Psoas muscle (tissue), 8 donors: Measurements from ENCODE around the gene SH3GL1. TPM values are rescaled to one million over a fixed set of nuclear protein-coding genes. Genes with fewer than 3 reads are reported as not detected.

ENCODE experiments used
- ATAC-seq, 4 donors: fragments of 200-7000 bp; cut with Tn5 transposase; one replicate each; pipeline ENCODE4 v1.9.1; 2020; ENCODE audit warnings: moderate library complexity in 3 of 4, mild to moderate bottlenecking in 2 of 4
- DNase-seq, 2 donors: peaks; one replicate each; pipeline ENCODE4 v3.0.0-alpha.2; 2020
- H3K27ac ChIP-seq: fragments of 200-600 bp; one replicate; pipeline ENCODE4 v1.8.0; 2022
- H3K27me3 ChIP-seq, 3 donors: fragments of 200-600 bp in 1 of 3; one replicate each; pipeline versions ENCODE4 v1.6.1 to v1.8.0; 2013 to 2022; ENCODE audit warnings: low read length in 2 of 3, mild to moderate bottlenecking in 2 of 3, moderate library complexity in 1 of 3; ENCODE audit not compliant: insufficient read depth in 3 of 3
- H3K36me3 ChIP-seq, 2 donors: fragments of 200-600 bp in 1 of 2; one replicate each; pipeline versions ENCODE4 v1.6.1 to v1.8.0; 2013 to 2022; ENCODE audit warnings: low read depth in 1 of 2, mild to moderate bottlenecking in 1 of 2, moderate library complexity in 1 of 2; ENCODE audit not compliant: insufficient read depth in 1 of 2
- H3K4me1 ChIP-seq: fragments of 200-600 bp; one replicate; pipeline ENCODE4 v1.8.0; 2022
- H3K4me3 ChIP-seq: fragments of 200-600 bp; one replicate; pipeline ENCODE4 v1.8.0; 2022; ENCODE audit warnings: mild to moderate bottlenecking
- H3K9me3 ChIP-seq: fragments of 200-600 bp; one replicate; pipeline ENCODE4 v1.8.0; 2022
- CTCF ChIP-seq: fragments of 200-600 bp; IDR thresholded peaks from one replicate; pipeline ENCODE4 v1.8.0; 2022; ENCODE audit warnings: antibody characterized with exemption
- WGBS, 3 donors: extraction: QIAGEN DNeasy Blood & Tissue Kit; methylation state at CpG; one replicate each; pipeline versions ENCODE4 v1.1.6 to v1.1.7; 2013; 5-methylcytosine and 5-hydroxymethylcytosine counted together
- intact Hi-C, 2 donors: fragments of 100-400 bp; cut with DNase I; formaldehyde crosslinking; loops; one replicate each; pipeline versions ENCODE4 v1.11.0 to v1.14.2; 2022
- polyA plus RNA-seq, 3 donors: library from polyadenylated mRNA; stranded (reverse); fragments of 200-250 nt; gene quantifications; one replicate each; pipeline ENCODE4 v1.2.3, GENCODE V29; 2013
- total RNA-seq, 4 donors: library from RNA; stranded (reverse); fragmentation: NEBNext Ultra II Directional in 2 of 4; extraction: Animal tissue kit (Norgen Biotek cat#: 25700) in 2 of 4; gene quantifications; one replicate each; pipeline versions ENCODE4 v1.2.1 to v1.2.4, GENCODE V29; 2021 to 2023
- donor health status: healthy with polysubstance abuse.
- donor health status: DM: no; HTN: no; CAD: no; lungs with moderate emphysema.
- donor health status: Bipolar disorder and iron deficiency.
- donor health status: healthy.
- donor health status: DM: yes; HTN: yes; CAD: no.
- donor health status: DM: no; HTN: no; CAD: no.
- donor health status: DM: no; HTN: no; CAD: no.
- donor health status: DM: yes; HTN: yes; CAD: no.

SH3GL1 gene
- total and polyA plus RNA-seq, 7 donors = 16.0 to 85.6 (median 23.3) TPM

DNA sequence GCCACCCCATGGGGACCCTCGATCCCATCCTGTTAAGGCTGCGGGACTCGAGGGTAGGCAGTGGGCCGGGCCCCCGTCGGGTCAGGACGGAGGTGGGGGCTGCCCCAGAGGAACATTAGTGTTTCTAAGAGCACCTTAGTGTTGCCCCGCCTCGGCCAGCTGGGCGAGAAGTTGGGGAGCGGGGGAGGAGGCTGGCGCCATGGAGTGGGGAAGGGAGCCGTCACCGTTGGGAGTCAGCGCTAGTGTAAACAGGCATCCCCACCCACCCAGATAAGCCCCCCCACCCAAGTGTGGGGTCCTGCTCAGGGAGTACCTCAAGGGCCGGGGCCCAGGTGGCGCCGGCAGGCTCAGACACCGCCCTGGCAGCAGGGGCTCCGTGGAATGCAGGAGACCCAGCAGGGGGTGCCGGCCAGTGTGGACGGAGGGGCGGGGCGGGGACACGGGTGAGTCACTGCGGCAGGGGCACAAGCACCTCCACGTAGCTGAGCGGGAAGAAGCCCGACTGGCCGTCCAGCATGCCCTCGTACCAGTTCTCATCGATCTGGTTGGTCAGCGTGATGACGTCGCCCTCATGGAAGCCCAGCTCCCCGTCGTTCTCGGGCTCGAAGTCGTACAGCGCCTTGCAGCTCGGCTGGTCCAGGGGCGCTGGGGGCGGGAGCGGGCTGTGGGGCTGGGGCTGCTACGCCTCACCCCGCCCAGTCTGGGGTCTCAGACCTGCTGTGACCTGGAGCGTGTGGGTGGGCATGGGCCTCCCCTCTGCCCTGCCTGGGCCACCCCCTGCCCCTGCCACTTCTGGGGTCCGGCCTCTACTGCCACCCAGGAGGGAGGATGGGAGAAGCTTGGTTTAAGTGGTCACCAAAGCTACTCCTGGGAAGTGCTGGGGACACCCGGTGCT, 38.9 kb downstream of the SH3GL1 start:
- DNase-seq = no peak
- intact Hi-C loops = no loop called here
- Histone ChIP-seq H3K4me3 (no peak overlapping the region), H3K27ac (no peak overlapping the region), H3K36me3 (peaks cover 3 to 83% of the 10 kb centered on the region in 2 donors), H3K9me3 (no peaks in the 10 kb centered on the region), H3K27me3 (no peaks in the 10 kb centered on the region), H3K4me1 (no peaks in the 10 kb centered on the region)
- 89 to 91% (median 90%) methylated on average over 47 to 50 of the region's 50 CpGs for WGBS, 3 donors
- ATAC-seq = peak in 1 of 4 donors; percentile 3
- no peak for TF ChIP-seq CTCF

- Histone ChIP-seq H3K36me3 (peaks cover 3 to 76% of the 10 kb centered on the region in 2 donors), H3K9me3 (no peaks in the 10 kb centered on the region), H3K4me3 (no peak overlapping the region), H3K4me1 (no peaks in the 10 kb centered on the region), H3K27ac (no peak overlapping the region), H3K27me3 (no peaks in the 10 kb centered on the region)
- no peak for DNase-seq
- intact Hi-C loops = no loop called here
- no peak for ATAC-seq
- 73 to 83% (median 73%) methylated on average over 12 of the region's 12 CpGs for WGBS, 3 donors
- TF ChIP-seq CTCF = no peak
Measured at GRCh38 chr19:4360641-4361151, 39.7 kb downstream of the SH3GL1 start.

GRCh38 chr19:4360081-4360569, 40.2 kb downstream of the SH3GL1 start:
- intact Hi-C loops = no loop called here
- 75 to 77% (median 76%) methylated on average over 9 of the region's 9 CpGs for WGBS, 3 donors
- H3K9me3 ChIP-seq = no peaks in the 10 kb centered on the region
- TF ChIP-seq CTCF = no peak
- DNase-seq (no peak), ATAC-seq (no peak)
- H3K27me3 ChIP-seq = no peaks in the 10 kb centered on the region
- H3K27ac ChIP-seq = no peak overlapping the region
- H3K4me1 ChIP-seq = no peaks in the 10 kb centered on the region
- peaks cover 3 to 70% of the 10 kb centered on the region in 2 donors for H3K36me3 ChIP-seq
- no peak overlapping the region for H3K4me3 ChIP-seq

GRCh38 chr19:4359627-4360000, 40.7 kb downstream of the SH3GL1 start:
- WGBS, 3 donors = 74 to 79% (median 74%) methylated on average over 13 of the region's 13 CpGs
- Histone ChIP-seq H3K27me3 (no peaks in the 10 kb centered on the region), H3K9me3 (no peaks in the 10 kb centered on the region), H3K4me1 (no peaks in the 10 kb centered on the region), H3K36me3 (peaks cover 3 to 67% of the 10 kb centered on the region in 2 donors), H3K4me3 (no peak overlapping the region), H3K27ac (no peak overlapping the region)
- intact Hi-C loops = no loop called here
- no peak for TF ChIP-seq CTCF
- no peak for DNase-seq
- ATAC-seq = no peak
